Skin epidermis (tissue), 12 donors: Measurements from ENCODE around the gene SEMA5B.

ENCODE experiments used
- H3K27ac ChIP-seq, 21 experiments: fragments of 200-600 bp; sonication (generic) in 11 of 21; one replicate each; pipeline ENCODE4 v1.5.0; 2020; ENCODE audit warnings: mild to moderate bottlenecking in 3 of 21, inconsistent platforms in 2 of 21, moderate library complexity in 2 of 21
- H3K4me3 ChIP-seq, 7 experiments: fragments of 200-600 bp; sonication (generic) in 2 of 7; one replicate each; pipeline ENCODE4 v1.5.0; 2020; ENCODE audit warnings: inconsistent platforms in 2 of 7, mild to moderate bottlenecking in 2 of 7, moderate library complexity in 1 of 7

The SEMA5B gene

GRCh38 chr3:122934251-122934650 lies 93.3 kb downstream of the SEMA5B start:
- H3K4me3 ChIP-seq = no peak overlapping the region
- no peak overlapping the region for H3K27ac ChIP-seq

- Histone ChIP-seq H3K27ac (no peak overlapping the region), H3K4me3 (no peak overlapping the region)
Measured at GRCh38 chr3:122932251-122932967, 95.2 kb downstream of the SEMA5B start.

GRCh38 chr3:122931636-122932035 lies 95.9 kb downstream of the SEMA5B start:
- no peak overlapping the region for H3K4me3 ChIP-seq
- no peak overlapping the region for H3K27ac ChIP-seq

GRCh38 chr3:122930063-122930997 lies 97.2 kb downstream of the SEMA5B start:
- H3K27ac ChIP-seq = no peak overlapping the region

GRCh38 chr3:122929188-122930062 lies 98.1 kb downstream of the SEMA5B start:
- H3K4me3 ChIP-seq = no peak overlapping the region
- H3K27ac ChIP-seq = no peak overlapping the region

More at GRCh38 chr3:122930063-122930997, 97.2 kb downstream of the SEMA5B start:
- no peak overlapping the region for H3K4me3 ChIP-seq

- H3K4me3 ChIP-seq = no peak overlapping the region
- H3K27ac ChIP-seq = no peak overlapping the region
Measured at GRCh38 chr3:122928396-122929187, 99.0 kb downstream of the SEMA5B start.

- H3K4me3 ChIP-seq = no peak overlapping the region
- H3K27ac ChIP-seq = no peak overlapping the region
Measured at GRCh38 chr3:122927726-122928125, 99.8 kb downstream of the SEMA5B start.

GRCh38 chr3:122926811-122927210 lies 100.8 kb downstream of the SEMA5B start:
- H3K4me3 ChIP-seq = no peak overlapping the region
- no peak overlapping the region for H3K27ac ChIP-seq

GRCh38 chr3:122926322-122926721 lies 101.2 kb downstream of the SEMA5B start:
- Histone ChIP-seq H3K4me3 (no peak overlapping the region), H3K27ac (no peak overlapping the region)

- H3K27ac ChIP-seq = no peak overlapping the region
- H3K4me3 ChIP-seq = no peak overlapping the region
Measured at GRCh38 chr3:122925756-122926155, 101.8 kb downstream of the SEMA5B start.

GRCh38 chr3:122924056-122924455 lies 103.5 kb downstream of the SEMA5B start:
- Histone ChIP-seq H3K27ac (no peak overlapping the region), H3K4me3 (no peak overlapping the region)

GRCh38 chr3:122923611-122924010 lies 104.0 kb downstream of the SEMA5B start:
- no peak overlapping the region for H3K27ac ChIP-seq
- H3K4me3 ChIP-seq = no peak overlapping the region

- Histone ChIP-seq H3K27ac (no peak overlapping the region), H3K4me3 (peak overlapping the region in 2 of 7 experiments; percentile 12)
Measured at GRCh38 chr3:122921791-122922651, 105.5 kb downstream of the SEMA5B start.

GRCh38 chr3:122920986-122921385 lies 106.6 kb downstream of the SEMA5B start:
- no peak overlapping the region for H3K27ac ChIP-seq
- H3K4me3 ChIP-seq = no peak overlapping the region

GRCh38 chr3:122919291-122919610 lies 108.3 kb downstream of the SEMA5B start:
- Histone ChIP-seq H3K27ac (no peak overlapping the region), H3K4me3 (no peak overlapping the region)

GRCh38 chr3:122918576-122919290 lies 108.8 kb downstream of the SEMA5B start:
- Histone ChIP-seq H3K27ac (no peak overlapping the region), H3K4me3 (no peak overlapping the region)

GRCh38 chr3:122917412-122917811 lies 110.2 kb downstream of the SEMA5B start:
- H3K4me3 ChIP-seq = no peak overlapping the region
- no peak overlapping the region for H3K27ac ChIP-seq

GRCh38 chr3:122916580-122916979 lies 111.0 kb downstream of the SEMA5B start:
- Histone ChIP-seq H3K4me3 (no peak overlapping the region), H3K27ac (no peak overlapping the region)
